ENCODE data around the gene MSH6. TPM values are rescaled to one million over a fixed set of nuclear protein-coding genes. Genes with fewer than 3 reads are reported as not detected.

MSH6 gene
- total and polyA plus RNA-seq, 2 of the 13 experiments (the other 11 are each of a cell fraction or from before 2014, with no cell fraction given), result 20.8 to 113 TPM

- 0 out of 2 replicates have a peak, but pooled peaks have one; percentile 38 for TF ChIP-seq ARID2 (CRISPR knock-in tag; IDR thresholded peaks at IDR 0.05; ENCODE audit: borderline replicate concordance)
- TF ChIP-seq TFAP4 (IDR thresholded peaks at IDR 0.05; ENCODE audit: borderline replicate concordance, low read depth), result peak; percentile 55; the same call in 1 of the 2 replicates
- no peak for TF ChIP-seq TEAD2 (CRISPR knock-in tag; IDR thresholded peaks at IDR 0.05)
- TF ChIP-seq TBX3 (IDR thresholded peaks at IDR 0.05; ENCODE audit: borderline replicate concordance), result no peak
- peak; percentile 58; the same call in 1 of the 2 replicates for TF ChIP-seq MEIS1 (CRISPR knock-in tag; IDR thresholded peaks at IDR 0.05; ENCODE audit: borderline replicate concordance)
- no peak for TF ChIP-seq KDM1A (CRISPR knock-in tag; IDR thresholded peaks at IDR 0.05)
- 0 out of 2 replicates have a peak, but pooled peaks have one; percentile 61 for TF ChIP-seq ZNF607 (CRISPR knock-in tag; IDR thresholded peaks at IDR 0.05; ENCODE audit: borderline replicate concordance)
- peak; percentile 47; the same call in 1 of the 2 replicates for TF ChIP-seq ZFX (CRISPR knock-in tag; IDR thresholded peaks at IDR 0.05; ENCODE audit: low read depth)
- TF ChIP-seq UBTF (CRISPR knock-in tag; IDR thresholded peaks at IDR 0.05), result no peak
- TF ChIP-seq ZNF276 (CRISPR knock-in tag; IDR thresholded peaks at IDR 0.05; ENCODE audit: low read depth), result no peak
- 0 out of 2 replicates have a peak, but pooled peaks have one; percentile 4 for TF ChIP-seq ZNF331 (CRISPR knock-in tag; IDR thresholded peaks at IDR 0.05)
- TF ChIP-seq ZNF776 (CRISPR knock-in tag; IDR thresholded peaks at IDR 0.05), result no peak
- TF ChIP-seq ZXDC (CRISPR knock-in tag; IDR thresholded peaks at IDR 0.05), result peak; percentile 27; the same call in 1 of the 2 replicates
- no peak for TF ChIP-seq ZMAT5 (CRISPR knock-in tag; IDR thresholded peaks at IDR 0.05; ENCODE audit: borderline replicate concordance, low read depth)
These were observed 31.0 kb upstream of the MSH6 start (continued) for GRCh38 chr2:47751856-47752414.
